Natural killer cell treated with Interleukin-12 subunit alpha and Interleukin-12 subunit beta and Interleukin-15 and Interleukin-18, amount 100 ng/mL, for 72 hours (primary cell): ENCODE measurements around the gene CST9. TPM values are rescaled to one million over a fixed set of nuclear protein-coding genes. Genes with fewer than 3 reads are reported as not detected.

Experiments
- ATAC-seq, 2 donors: fragments of 150-1000 bp; cut with Tn5 transposase in 1 of 2; sonication (Bioruptor Pico), chemical (Tn5 transposase) in 1 of 2; 2 replicates each; pipeline ENCODE4 v1.10.0; 2021
- DNase-seq: peaks from one replicate; pipeline ENCODE4 v3.0.0; 2022; ENCODE audit warnings: low spot score
- H3K27ac Mint-ChIP-seq, 2 donors: 1 replicate in 1 of 2; 2 replicates in 1 of 2; pipeline ENCODE4 v1.8.0; 2022; ENCODE audit warnings: mixed read lengths in 2 of 2, mild to moderate bottlenecking in 1 of 2, moderate library complexity in 1 of 2
- H3K27me3 Mint-ChIP-seq, 2 donors: 1 replicate in 1 of 2; 2 replicates in 1 of 2; pipeline ENCODE4 v1.8.0; 2022; ENCODE audit warnings: mixed read lengths in 2 of 2
- H3K36me3 Mint-ChIP-seq: one replicate; pipeline ENCODE4 v1.8.0; 2022; ENCODE audit warnings: mixed read lengths
- H3K4me1 Mint-ChIP-seq, 2 donors: 1 replicate in 1 of 2; 2 replicates in 1 of 2; pipeline ENCODE4 v1.8.0; 2022; ENCODE audit warnings: low read depth in 2 of 2, mixed read lengths in 2 of 2, mild to moderate bottlenecking in 1 of 2
- H3K4me3 Mint-ChIP-seq: one replicate; pipeline ENCODE4 v1.8.0; 2022; ENCODE audit warnings: mixed read lengths
- H3K9me3 Mint-ChIP-seq: 2 replicates; pipeline ENCODE4 v1.8.0; 2022; ENCODE audit warnings: mixed read lengths
- total RNA-seq, 2 donors: library from RNA; stranded (reverse); gene quantifications; one replicate each; pipeline ENCODE4 v1.2.3, GENCODE V29; 2022

Gene CST9
- total RNA-seq, 2 donors from 2014 or later: not detected

GRCh38 chr20:23632711-23633573 lies 27.2 kb upstream of the CST9 start:
- no peak overlapping the region for H3K4me3 Mint-ChIP-seq
- H3K4me1 Mint-ChIP-seq: peaks cover 5 to 16% of the 10 kb centered on the region in 2 donors
- no peak for DNase-seq
- no peaks in the 10 kb centered on the region for H3K9me3 Mint-ChIP-seq
- H3K36me3 Mint-ChIP-seq: no peaks in the 10 kb centered on the region
- no peak for ATAC-seq
- H3K27ac Mint-ChIP-seq: no peak overlapping the region
- peaks cover 0 to 7% of the 10 kb centered on the region in 2 donors for H3K27me3 Mint-ChIP-seq

GRCh38 chr20:23631981-23632710 lies 26.4 kb upstream of the CST9 start:
- no peaks in the 10 kb centered on the region for H3K9me3 Mint-ChIP-seq
- no peak overlapping the region for H3K4me3 Mint-ChIP-seq
- peaks cover 0 to 7% of the 10 kb centered on the region in 2 donors for H3K27me3 Mint-ChIP-seq
- no peak overlapping the region for H3K27ac Mint-ChIP-seq
- peaks cover 5 to 15% of the 10 kb centered on the region in 2 donors for H3K4me1 Mint-ChIP-seq
- ATAC-seq: no peak
- DNase-seq: no peak
- H3K36me3 Mint-ChIP-seq: no peaks in the 10 kb centered on the region

- H3K27ac Mint-ChIP-seq: no peak overlapping the region
- DNase-seq: no peak
- H3K4me1 Mint-ChIP-seq: peaks cover 0 to 7% of the 10 kb centered on the region in 2 donors
- H3K36me3 Mint-ChIP-seq: no peaks in the 10 kb centered on the region
- H3K27me3 Mint-ChIP-seq: peaks cover 0 to 7% of the 10 kb centered on the region in 2 donors
- no peaks in the 10 kb centered on the region for H3K9me3 Mint-ChIP-seq
- no peak overlapping the region for H3K4me3 Mint-ChIP-seq
- ATAC-seq: no peak
Measured at GRCh38 chr20:23631226-23631822, 25.6 kb upstream of the CST9 start.

GRCh38 chr20:23630392-23630849 lies 24.7 kb upstream of the CST9 start:
- Mint-ChIP-seq H3K9me3 (no peaks in the 10 kb centered on the region), H3K27me3 (peaks cover 0 to 7% of the 10 kb centered on the region in 2 donors), H3K27ac (no peak overlapping the region), H3K4me1 (peaks cover 0 to 6% of the 10 kb centered on the region in 2 donors), H3K36me3 (no peaks in the 10 kb centered on the region), H3K4me3 (no peak overlapping the region)
- no peak for ATAC-seq
- no peak for DNase-seq

GRCh38 chr20:23629542-23630391 lies 24.1 kb upstream of the CST9 start:
- Mint-ChIP-seq H3K27ac (no peak overlapping the region), H3K4me3 (no peak overlapping the region), H3K36me3 (no peaks in the 10 kb centered on the region), H3K9me3 (no peaks in the 10 kb centered on the region), H3K27me3 (peaks cover 1 to 7% of the 10 kb centered on the region in 2 donors), H3K4me1 (peaks cover 0 to 3% of the 10 kb centered on the region in 2 donors)
- DNase-seq (no peak), ATAC-seq (no peak)

GRCh38 chr20:23629017-23629541 lies 23.4 kb upstream of the CST9 start:
- Mint-ChIP-seq H3K9me3 (no peaks in the 10 kb centered on the region), H3K4me1 (no peaks in the 10 kb centered on the region), H3K27me3 (peaks cover 8 to 13% of the 10 kb centered on the region in 2 donors), H3K4me3 (no peak overlapping the region), H3K27ac (no peak overlapping the region), H3K36me3 (no peaks in the 10 kb centered on the region)
- ATAC-seq (no peak), DNase-seq (no peak)

GRCh38 chr20:23628402-23629016 lies 22.8 kb upstream of the CST9 start:
- Mint-ChIP-seq H3K36me3 (no peaks in the 10 kb centered on the region), H3K9me3 (no peaks in the 10 kb centered on the region), H3K27me3 (peaks cover 10 to 13% of the 10 kb centered on the region in 2 donors), H3K4me1 (no peaks in the 10 kb centered on the region), H3K27ac (no peak overlapping the region), H3K4me3 (no peak overlapping the region)
- no peak for ATAC-seq
- no peak for DNase-seq

- ATAC-seq (no peak), DNase-seq (no peak)
- Mint-ChIP-seq H3K9me3 (no peaks in the 10 kb centered on the region), H3K4me3 (no peak overlapping the region), H3K27me3 (peaks cover 10 to 13% of the 10 kb centered on the region in 2 donors), H3K27ac (no peak overlapping the region), H3K4me1 (peaks cover 3 to 5% of the 10 kb centered on the region in 2 donors), H3K36me3 (no peaks in the 10 kb centered on the region)
Measured at GRCh38 chr20:23627501-23627900, 21.8 kb upstream of the CST9 start.

- Mint-ChIP-seq H3K9me3 (no peaks in the 10 kb centered on the region), H3K4me3 (no peak overlapping the region), H3K36me3 (no peaks in the 10 kb centered on the region), H3K27me3 (peaks cover 10 to 17% of the 10 kb centered on the region in 2 donors), H3K4me1 (peaks cover 3 to 5% of the 10 kb centered on the region in 2 donors), H3K27ac (no peak overlapping the region)
- ATAC-seq (no peak), DNase-seq (no peak)
Measured at GRCh38 chr20:23626040-23626620, 20.4 kb upstream of the CST9 start.

- no peaks in the 10 kb centered on the region for H3K36me3 Mint-ChIP-seq
- peaks cover 3 to 5% of the 10 kb centered on the region in 2 donors for H3K4me1 Mint-ChIP-seq
- H3K4me3 Mint-ChIP-seq: no peak overlapping the region
- no peaks in the 10 kb centered on the region for H3K9me3 Mint-ChIP-seq
- H3K27ac Mint-ChIP-seq: no peak overlapping the region
- peaks cover 10 to 18% of the 10 kb centered on the region in 2 donors for H3K27me3 Mint-ChIP-seq
- ATAC-seq (no peak), DNase-seq (no peak)
Measured at GRCh38 chr20:23625236-23625964, 19.7 kb upstream of the CST9 start.

GRCh38 chr20:23624324-23624691 lies 18.6 kb upstream of the CST9 start:
- ATAC-seq: no peak
- Mint-ChIP-seq H3K4me1 (peaks cover 3 to 5% of the 10 kb centered on the region in 2 donors), H3K27me3 (peaks cover 19 to 22% of the 10 kb centered on the region in 2 donors)

More at GRCh38 chr20:23624324-23624691, 18.6 kb upstream of the CST9 start:
- no peak overlapping the region for H3K27ac Mint-ChIP-seq
- H3K36me3 Mint-ChIP-seq: no peaks in the 10 kb centered on the region
- DNase-seq: no peak
- H3K9me3 Mint-ChIP-seq: no peaks in the 10 kb centered on the region
- H3K4me3 Mint-ChIP-seq: no peak overlapping the region
